Spleen (tissue), 7 donors: ENCODE measurements around the gene ACSS1.

ENCODE experiments used
- CTCF ChIP-seq, 11 experiments: fragments of 200-600 bp in 7 of 11; fragments of 450-650 bp in 4 of 11; sonication (generic) in 4 of 11; IDR thresholded peaks in 8 of 11; conservative IDR thresholded peaks in 3 of 11; 1 replicate in 7 of 11; 2 replicates in 4 of 11; pipeline versions ENCODE4 v1.4.0 to v1.8.0; 2016 to 2021; ENCODE audit warnings: antibody characterized with exemption in 11 of 11, inconsistent platforms in 4 of 11, mild to moderate bottlenecking in 1 of 11
- POLR2A ChIP-seq, 3 donors: fragments of 450-650 bp; IDR thresholded peaks; one replicate each; pipeline ENCODE4 v1.5.1; 2017; ENCODE audit warnings: antibody characterized with exemption in 3 of 3, mild to moderate bottlenecking in 1 of 3
- POLR2AphosphoS5 ChIP-seq, 3 donors: sonication (generic); formaldehyde crosslinking; IDR thresholded peaks; one replicate each; pipeline ENCODE4 v1.5.1; 2017; ENCODE audit warnings: antibody characterized with exemption in 3 of 3
- donor health status: DM: no; HTN: no; CAD: no; lungs with moderate emphysema.
- donor health status: DM: no; HTN: no; CAD: no.
- donor health status: DM: no; HTN: no; CAD: no.

- no peak for TF ChIP-seq CTCF (IDR thresholded peaks at IDR 0.05 in 8 of 11, conservative IDR thresholded peaks at IDR 0.05 in 3 of 11)
- TF ChIP-seq POLR2A (IDR thresholded peaks at IDR 0.05), result no peak
- no peak for TF ChIP-seq POLR2AphosphoS5 (IDR thresholded peaks at IDR 0.05)
Observed at GRCh38 chr20:25040438-25040831, 17.5 kb downstream of the ACSS1 start.
